ENCODE measurements around the gene CEP170B. TPM values are rescaled to one million over a fixed set of nuclear protein-coding genes. Genes with fewer than 3 reads are reported as not detected.
"Not testable (repeated sequence)": the region's sequence is repeated elsewhere in the genome, so short reads cannot be mapped to it uniquely, and the experiment has no call there.

The CEP170B gene
- polyA plus RNA-seq, 1 donor, result 11.7 TPM

DNA sequence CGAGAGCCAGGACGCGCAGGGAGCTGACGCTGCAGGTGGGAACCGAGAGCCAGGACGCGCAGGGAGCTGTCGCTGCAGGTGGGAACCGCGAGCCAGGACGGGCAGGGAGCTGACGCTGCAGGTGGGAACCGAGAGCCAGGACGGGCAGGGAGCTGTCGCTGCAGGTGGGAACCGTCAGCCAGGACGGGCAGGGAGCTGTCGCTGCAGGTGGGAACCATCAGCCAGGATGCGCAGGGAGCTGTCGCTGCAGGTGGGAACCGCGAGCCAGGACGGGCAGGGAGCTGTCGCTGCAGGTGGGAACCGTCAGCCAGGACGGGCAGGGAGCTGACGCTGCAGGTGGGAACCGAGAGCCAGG, 40.5 kb downstream of the CEP170B start:
- not testable (repeated sequence) for DNase-seq

DNA sequence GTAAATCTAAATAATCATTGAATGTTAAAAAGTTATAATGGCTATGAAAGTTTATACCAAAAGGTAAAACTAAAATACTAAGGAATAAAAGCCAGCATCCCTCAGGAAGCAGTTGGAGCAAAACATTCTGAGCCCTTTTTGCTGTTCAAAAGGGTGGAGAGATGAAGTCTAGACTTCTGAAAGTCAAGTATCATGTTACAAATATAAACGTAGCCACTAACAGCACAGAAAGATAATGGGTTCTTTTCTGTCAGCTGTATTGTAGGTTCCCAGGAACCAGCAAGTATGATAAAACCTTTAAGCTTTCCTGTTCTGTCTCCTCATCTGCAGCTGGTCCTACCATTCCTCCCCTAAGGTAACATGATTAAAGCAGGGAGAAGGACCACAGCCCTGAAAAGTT, 43.2 kb downstream of the CEP170B start:
- DNase-seq, result no peak

DNA sequence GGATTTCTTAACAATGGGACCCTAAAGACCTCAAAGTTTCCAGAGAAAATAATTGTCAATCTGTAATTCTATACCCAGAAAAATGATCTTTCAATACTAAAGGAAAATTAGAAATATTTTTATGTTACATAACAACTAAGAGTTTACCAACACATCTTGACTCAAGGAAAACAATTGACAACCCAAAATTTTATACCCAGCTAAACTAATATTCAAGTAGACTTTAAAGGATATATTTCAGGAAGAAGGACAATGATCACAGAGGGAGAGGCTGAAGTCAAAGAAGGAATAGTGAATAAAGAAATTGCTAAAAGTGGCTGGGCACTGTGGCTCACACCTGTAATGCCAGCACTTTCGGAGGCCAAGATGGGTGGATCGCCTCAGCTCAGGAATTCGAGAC, 47.0 kb downstream of the CEP170B start:
- DNase-seq, result no peak

DNA sequence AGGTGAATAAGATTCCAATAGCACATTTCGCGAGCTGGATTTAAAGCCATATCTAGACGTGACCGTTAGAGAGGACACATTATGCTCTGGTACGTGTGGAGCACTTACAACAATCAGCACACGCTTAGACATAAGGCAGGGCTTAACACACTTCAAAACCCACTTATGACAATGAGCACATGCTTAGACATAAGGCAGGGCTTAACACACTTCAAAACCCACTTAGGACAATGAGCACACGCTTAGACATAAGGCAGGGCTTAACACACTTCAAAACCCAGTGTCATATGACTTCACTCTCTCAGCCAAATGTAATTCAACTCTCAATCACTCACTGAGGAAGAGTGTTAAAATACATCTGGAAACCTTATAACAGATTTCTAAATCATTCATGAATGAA, 48.4 kb downstream of the CEP170B start:
- no peak for DNase-seq

DNA sequence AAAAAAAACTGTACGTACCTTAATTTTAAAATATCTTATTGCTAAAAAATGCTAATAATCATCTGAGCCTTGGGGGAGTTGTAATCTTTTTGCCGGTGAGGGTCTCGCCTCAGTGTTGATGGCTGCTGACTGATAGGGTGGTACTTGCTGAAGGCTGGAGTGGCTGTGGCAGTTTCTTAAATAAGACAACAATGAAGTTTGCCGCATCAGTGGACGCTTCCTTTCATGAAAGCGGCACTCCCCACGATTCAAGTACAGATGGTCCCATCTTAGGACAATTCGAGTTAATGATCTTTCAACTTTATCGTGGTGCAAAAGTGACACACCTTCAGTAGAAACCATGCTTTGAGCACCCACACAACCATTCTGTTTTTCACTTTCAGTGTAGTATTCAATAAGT, 52.0 kb downstream of the CEP170B start:
- DNase-seq, result no peak

DNA sequence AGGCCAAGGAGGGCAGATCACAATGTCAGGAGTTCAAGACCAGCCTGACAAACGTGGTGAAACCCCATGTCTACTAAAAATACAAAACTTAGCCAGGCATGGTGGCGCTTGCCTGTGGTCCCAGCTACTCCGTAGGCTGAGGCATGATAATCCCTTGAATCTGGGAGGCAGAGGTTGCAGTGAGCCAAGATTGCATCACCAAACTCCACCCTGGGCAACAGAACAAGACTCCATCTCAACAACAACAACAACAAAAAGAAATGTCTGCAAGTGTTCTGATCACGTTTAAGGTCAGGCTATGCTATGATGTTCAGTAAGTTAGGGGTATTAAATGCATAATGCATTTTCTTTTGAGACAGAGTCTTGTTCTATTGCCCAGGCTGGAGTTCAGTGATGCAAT, 52.9 kb downstream of the CEP170B start:
- DNase-seq, result no peak

DNA sequence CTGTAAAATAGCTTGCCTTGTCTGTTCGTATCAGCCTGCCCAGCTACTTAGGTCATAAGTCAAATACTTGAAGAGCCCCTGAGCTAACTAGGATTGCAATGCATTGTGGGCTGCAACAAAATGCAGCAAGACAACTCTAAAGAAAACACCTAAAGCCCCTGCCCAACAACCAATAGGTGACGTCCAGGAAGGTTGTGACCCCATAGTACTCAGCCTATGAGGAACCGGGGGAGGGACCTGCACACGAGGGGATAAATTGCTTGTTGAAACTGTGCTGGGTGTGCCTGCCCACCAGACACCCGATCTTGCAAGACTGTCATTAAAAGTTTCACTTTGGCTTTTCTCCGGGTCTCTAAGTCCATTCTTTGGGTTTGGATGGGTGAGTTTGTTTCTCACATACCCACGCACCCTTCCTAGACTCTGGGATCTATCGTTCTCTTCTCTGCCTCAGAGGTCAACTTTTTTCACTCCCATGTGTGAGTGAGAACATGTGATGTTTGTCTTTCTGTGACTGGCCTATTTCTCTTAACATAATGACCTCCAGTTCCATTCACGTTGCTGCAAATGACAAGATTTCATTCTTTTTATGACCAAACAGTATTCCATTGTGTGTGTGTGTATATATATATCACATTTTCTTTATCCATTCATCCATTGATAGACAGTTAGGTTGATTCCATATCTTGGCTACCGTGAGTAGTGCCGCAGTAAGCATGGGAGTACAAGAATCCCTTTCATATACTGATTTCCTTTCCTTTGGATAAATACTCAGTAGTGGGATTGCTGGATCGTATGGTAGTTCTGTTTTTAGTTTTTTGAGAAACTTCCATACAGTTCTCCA, 54.3 kb downstream of the CEP170B start:
- DNase-seq, result not testable (repeated sequence)

DNA sequence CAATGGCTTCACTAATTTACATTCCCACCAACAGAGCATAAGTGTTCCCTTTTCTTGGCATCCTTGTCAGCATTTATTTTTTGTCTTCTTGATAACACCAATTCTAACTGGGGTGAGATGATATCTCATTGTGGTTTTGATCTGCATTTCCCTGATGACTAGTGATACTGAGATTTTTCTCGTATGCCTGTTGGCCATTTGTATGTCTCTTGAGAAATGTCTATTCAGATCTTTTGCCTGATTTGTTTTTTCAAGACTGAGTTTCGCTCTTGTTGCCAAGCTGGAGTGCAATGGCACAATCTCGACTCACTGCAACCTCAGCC, 54.9 kb downstream of the CEP170B start:
- DNase-seq, result no peak

DNA sequence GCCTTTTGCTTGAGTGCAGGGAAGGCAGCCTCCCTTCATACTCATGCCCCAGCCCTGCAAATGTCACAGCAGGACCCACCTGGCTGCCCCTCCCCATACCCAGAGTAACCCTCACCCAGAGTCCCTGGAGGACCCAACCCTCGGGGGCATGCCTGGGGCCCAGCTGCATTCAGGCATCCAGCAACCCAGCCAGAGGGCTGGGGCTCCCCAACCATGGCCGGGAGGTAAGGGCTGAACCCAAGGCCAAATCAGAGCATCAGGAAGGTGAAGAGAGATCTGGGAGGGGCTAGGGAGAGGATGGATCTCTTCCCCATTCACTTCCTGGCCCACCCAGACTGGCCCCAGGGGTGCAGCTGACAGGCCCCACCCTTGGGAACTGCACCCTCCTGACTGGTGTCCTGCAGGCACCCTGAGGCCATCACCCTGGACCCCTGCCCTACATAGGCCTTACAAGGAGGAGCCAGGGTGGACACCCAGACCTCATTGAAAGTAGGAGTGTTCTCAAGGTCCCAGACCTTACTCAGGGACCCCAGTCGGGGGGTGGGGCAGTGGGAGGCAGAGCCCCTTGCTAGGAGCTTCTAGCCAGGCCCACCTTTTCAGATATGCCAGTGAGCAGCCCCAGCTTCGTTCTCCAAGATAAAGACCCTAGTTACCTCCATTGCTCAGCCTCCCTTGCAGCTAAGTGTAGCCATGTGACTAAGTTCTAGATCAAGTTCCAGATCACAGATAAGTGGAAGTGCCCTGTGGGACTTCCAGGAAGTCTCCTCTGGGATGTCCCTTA, 58.8 kb downstream of the CEP170B start:
- DNase-seq, result no peak

DNA sequence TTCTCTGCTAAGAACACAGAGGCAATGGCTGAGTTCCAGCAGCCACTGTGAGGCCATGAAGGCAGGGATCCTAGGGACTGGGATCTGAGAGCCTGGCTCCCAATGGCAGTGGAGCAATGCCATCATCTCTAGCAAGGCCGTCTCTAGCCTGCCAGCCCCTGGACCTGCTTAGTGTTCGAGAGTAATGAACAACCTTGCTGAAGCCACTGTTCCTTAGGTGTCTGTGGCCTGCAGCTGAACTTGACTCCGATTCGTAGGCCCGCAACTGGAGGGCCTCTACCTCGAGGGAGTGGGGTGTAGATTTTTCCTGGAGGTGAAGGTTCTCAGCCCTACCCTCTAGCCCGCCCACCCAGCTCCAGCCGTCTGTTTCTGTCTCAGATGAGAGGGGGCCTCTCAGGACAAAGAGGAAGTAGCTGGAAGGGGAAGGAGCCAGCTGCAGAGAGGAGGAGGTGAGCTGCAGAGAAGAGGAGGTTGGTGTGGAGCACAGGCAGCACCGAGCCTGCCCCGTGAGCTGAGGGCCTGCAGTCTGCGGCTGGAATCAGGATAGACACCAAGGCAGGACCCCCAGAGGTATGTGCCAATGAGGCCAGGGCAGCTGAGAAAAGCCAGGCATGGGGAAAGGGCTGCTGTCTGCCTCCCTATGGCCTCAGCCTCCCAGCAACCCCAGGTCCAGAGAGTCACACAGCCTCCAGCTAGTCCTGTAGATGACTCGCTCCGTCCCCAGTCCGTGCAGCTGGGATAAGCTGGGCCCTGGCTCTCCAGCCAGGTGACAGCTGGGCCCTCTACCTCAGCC, 59.5 kb downstream of the CEP170B start, which contains the start of gene PLD4:
Gene PLD4 (plus strand): TSS at position 459 of the 793 bp plus-strand sequence. CDS start 2,262 bp downstream, outside the sequence.
- DNase-seq, result no peak

DNA sequence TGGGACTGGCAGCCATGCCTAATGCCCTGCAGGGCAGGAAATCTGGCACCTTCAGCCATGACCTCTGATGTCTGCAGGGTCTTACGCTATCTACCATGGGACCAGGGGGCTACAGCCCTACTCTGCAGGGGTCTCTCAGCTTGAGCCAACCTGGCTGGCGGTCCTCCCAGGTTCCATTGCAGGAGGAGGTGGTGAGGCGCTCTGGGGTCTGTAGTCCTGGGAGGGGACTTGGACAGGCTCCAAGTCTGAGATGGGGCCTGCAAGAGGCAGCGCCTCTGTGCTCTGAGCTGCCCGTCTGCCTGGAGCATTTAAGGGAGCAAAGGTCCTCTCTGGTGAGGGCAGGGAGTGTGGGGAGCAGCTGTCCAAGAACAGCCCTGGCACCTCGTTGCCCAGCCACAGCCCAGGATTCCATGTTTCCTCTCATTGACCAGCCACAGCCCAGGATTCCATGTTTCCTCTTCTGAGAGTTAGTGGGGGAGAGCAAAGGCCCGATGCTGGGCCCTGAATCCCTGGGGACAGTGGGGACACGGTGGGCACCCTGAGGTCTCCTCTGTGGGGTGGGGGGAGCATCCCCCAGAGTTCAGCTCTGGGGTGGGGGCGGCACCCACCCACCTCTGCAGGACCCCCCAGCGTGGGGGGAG, 60.3 kb downstream of the CEP170B start:
- no peak for DNase-seq

DNA sequence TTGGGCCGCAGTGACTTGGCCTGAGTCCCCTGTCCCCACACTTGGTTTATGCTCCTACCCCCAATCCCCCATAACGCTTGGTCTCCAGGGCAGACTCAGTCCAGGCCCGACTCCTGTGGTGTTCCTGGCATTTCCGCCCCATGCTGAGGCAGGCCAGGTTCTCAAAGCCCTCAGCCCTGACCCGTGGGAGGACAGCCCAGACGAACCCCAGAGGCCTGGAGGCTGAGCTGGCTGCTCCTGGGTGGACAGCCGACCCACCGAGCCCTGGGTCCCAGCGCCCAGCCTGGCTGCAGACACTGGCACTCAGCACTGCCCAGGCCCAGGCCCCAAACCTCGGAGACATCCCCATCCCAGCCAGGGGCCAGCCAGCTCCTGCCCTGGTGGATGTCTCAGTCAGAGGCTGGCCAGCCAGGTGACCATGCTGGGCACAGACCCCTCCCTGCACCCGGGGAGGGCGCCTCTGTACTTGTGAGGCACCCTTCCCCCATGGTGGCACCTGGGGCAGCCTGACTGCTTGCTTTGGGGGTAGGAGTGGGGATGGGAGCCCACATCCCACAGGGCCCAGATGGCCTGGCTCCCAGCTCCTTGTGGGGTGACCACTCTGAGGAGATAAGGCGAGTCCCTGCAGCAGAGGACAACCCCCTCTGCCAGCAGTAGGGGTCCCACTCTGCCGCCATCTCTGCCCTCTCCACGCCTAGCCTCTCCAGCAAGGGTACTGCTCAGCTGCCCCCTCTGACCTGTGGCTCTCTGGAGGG, 61.0 kb downstream of the CEP170B start:
- no peak for DNase-seq

DNA sequence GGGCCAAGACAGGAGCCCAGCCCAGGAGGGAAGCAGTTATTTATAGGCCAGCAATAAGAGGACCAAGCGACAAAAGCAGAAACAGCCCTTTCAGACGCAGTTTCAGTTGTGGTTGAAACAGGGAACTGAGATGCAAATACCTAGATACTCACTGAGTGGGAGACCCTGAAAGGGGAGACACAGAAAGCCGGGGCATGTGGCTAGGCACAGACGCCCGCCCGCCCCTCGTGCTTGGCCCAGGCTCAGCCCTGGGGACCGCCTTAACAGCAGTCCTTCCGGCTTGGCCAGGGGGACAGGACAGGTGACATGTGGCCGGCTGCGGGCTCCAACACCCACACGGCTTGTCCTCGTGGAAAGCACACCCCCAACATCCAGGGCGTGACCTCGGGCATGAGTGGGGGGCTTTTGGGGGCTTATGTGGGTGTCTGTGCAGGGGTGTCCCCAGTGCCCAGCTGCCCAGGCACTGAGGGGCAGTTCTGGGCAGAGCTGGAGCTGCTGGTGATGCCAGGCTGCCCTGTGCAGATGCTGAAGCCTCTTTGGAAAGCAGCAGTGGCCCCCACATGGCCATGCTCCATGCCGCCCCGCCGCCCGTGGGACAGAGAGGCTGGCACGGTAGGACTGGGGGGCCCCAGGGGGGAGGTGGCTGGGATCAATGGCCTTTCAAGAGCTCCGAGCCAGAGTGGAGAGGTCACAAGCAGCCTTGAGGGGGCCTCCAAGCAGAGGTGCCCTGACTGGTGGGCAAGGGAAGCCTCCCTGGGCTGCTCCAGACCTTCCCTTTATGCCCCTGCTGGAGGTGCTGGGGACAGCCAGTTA, 61.8 kb downstream of the CEP170B start:
- no peak for DNase-seq

DNA sequence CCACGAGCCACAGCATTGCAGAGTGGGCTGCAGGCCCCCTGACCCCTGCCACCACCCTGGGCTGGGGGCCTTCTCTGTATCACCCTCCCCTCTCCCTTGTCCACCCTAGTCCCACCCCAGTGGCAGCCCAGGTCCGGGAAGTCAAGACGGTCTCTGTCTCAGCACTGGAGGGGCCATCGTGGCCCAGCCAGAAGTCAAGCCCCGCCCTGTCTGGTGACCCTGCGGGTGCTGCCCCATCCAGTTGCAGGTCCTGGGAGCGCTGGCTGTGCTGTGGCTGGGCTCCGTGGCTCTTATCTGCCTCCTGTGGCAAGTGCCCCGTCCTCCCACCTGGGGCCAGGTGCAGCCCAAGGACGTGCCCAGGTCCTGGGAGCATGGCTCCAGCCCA, 62.4 kb downstream of the CEP170B start:
- no peak for DNase-seq

DNA sequence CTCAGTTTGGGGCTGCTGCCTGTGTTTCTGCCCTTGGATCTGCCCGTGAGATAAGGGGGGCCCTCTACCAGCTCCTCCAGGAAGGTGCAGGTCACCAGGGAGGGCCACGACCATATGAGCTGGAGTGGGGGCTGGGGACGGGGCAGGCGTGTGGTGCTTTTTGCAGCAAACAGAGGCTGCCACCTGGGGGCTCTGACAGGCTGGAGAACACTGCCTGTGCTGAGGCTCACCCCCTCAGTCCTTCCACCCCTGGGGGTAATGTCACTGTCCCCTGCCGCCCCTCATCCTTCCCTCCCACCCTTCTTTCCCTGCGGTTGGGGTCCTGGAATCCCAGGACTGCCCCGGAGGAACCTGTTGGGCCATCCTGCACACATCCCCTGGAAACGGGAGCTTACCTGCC, 62.8 kb downstream of the CEP170B start:
- DNase-seq, result no peak

DNA sequence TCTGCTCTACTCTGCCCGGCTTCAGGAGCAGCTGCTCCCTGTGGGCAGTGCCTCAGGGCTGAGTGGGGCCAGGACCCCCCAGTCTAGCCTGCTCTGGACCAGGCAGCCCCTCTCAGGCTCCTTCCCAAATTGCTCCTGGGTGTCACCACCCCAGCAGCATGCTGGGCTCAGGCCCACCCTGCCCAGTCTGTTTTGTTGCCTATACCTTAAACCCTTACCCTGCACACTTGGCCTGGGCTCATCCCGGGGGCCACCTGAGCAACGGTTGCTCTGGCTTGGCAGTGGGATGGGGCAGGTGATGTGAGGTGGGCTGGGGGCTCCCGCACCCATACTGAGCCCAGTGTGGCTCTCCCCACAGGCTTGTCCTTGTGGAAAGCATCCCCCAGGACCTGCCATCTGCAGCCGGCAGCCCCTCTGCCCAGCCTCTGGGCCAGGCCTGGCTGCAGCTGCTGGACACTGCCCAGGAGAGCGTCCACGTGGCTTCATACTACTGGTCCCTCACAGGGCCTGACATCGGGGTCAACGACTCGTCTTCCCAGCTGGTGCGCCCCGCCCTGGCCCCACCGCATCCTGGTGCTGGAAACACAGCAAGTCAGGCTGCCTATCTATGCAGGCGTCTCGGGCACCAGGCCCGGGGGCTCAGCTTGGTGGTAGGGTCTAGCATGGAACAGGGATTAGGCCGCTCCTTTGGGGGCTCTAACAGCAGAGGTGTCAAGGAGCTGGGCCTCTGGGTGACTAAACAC, 63.5 kb downstream of the CEP170B start:
- no peak for DNase-seq

DNA sequence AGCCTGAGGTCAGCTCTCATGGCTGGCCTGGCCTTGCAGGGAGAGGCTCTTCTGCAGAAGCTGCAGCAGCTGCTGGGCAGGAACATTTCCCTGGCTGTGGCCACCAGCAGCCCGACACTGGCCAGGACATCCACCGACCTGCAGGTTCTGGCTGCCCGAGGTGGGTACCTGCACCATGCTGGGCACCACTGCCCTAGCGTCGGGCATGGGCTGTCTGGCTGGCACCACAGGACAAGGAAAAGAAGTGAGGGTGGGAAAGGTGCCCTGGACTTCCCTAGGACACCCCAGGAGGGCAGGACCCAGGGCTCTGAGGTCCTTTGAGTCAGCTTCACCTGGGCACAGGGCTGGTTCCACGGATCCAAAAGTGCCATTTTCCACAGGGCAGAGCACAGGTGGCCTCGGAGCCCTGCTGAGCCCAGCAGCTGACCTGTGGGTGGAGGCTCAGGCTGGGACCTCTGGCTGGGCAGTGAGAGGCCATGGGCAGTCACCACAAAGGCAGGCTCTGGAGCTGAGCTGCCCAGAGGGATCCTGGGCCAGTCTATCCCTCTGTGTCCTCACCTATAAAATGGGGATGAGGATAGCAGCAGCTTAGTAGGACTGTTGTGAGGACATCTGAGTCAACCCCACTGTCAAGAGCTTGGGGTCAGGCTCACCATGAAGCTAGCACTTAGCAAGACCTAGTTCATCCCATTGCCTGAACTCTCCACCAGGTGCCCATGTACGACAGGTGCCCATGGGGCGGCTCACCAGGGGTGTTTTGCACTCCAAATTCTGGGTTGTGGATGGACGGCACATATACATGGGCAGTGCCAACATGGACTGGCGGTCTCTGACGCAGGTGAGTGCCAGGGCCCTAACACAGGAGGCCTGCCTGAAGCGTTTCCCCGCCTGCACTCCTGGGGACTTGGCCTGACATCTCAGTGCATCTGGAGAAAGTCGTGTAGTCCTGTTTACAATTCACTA, 64.5 kb downstream of the CEP170B start:
- no peak for DNase-seq

DNA sequence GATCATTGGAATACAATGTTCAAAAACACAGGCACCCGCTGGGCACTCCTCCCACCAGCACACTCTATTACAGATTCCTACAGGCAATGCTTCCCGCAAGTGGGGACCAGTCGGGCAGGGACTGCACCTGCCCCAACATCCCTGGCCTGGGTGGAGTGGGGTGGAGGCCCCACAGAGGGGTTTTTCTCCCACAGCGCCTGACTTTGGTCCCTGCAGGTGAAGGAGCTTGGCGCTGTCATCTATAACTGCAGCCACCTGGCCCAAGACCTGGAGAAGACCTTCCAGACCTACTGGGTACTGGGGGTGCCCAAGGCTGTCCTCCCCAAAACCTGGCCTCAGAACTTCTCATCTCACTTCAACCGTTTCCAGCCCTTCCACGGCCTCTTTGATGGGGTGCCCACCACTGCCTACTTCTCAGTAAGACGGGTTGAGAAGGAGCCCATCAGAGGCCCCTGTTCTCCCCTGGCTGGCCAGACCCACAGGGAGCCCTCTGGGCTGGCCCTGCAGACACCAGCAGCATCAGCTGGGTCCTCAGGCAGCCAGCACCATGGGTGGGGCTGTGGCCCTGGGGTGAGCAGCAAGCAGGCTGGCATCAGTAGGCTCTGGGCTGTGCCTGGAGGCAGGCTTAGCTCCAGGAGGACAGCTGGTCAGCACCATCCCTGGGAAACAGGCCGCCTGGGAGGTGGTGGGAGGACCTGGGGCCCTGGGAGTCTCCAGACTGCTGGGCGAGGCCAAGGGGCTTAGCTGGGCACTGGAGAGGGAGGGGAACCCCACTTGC, 65.6 kb downstream of the CEP170B start:
- no peak for DNase-seq
